MM.1S (cell line): Measurements from ENCODE around the gene COQ8B.

ENCODE experiments used
- DNase-seq: peaks from one replicate; pipeline ENCODE4 v3.0.0-alpha.2; 2015
- H2AFZ ChIP-seq: fragments of 300-600 bp; sonication (generic); 2 replicates; pipeline ENCODE4 v1.6.0; 2016; ENCODE audit warnings: antibody characterized with exemption, low read length
- H3F3A ChIP-seq: fragments of 300-600 bp; sonication (generic); 2 replicates; pipeline ENCODE4 v1.6.1; 2016; ENCODE audit warnings: mild to moderate bottlenecking, antibody characterized with exemption, low read length, moderate library complexity, mixed read lengths; ENCODE audit not compliant: insufficient read depth
- H3K27ac ChIP-seq: fragments of 300-600 bp; sonication (generic); 2 replicates; pipeline ENCODE4 v1.5.1; 2016; ENCODE audit warnings: mild to moderate bottlenecking, low read length
- H3K27me3 ChIP-seq: fragments of 300-600 bp; sonication (generic); replicated peaks from 2 replicates; pipeline ENCODE4 v1.6.0; 2016; ENCODE audit warnings: low read length; ENCODE audit not compliant: insufficient read depth
- H3K36me3 ChIP-seq: fragments of 300-600 bp; sonication (generic); replicated peaks from 2 replicates; pipeline ENCODE4 v1.6.1; 2016; ENCODE audit warnings: mild to moderate bottlenecking, low read length, mixed read lengths; ENCODE audit not compliant: insufficient read depth
- H3K4me1 ChIP-seq: fragments of 300-600 bp; sonication (generic); 2 replicates; pipeline ENCODE4 v1.6.1; 2016; ENCODE audit warnings: low read length, mixed read lengths
- H3K4me2 ChIP-seq: fragments of 300-600 bp; sonication (generic); 2 replicates; pipeline ENCODE4 v1.6.0; 2016; ENCODE audit warnings: low read depth, low read length
- H3K4me3 ChIP-seq: fragments of 300-600 bp; sonication (generic); 2 replicates; pipeline ENCODE4 v1.5.1; 2016; ENCODE audit warnings: low read length, mixed read lengths
- H3K79me2 ChIP-seq: fragments of 300-600 bp; sonication (generic); 2 replicates; pipeline ENCODE4 v1.6.1; 2016; ENCODE audit warnings: mixed run types, low read length, mixed read lengths
- H3K9ac ChIP-seq: fragments of 300-600 bp; sonication (generic); 2 replicates; pipeline ENCODE4 v1.6.1; 2016; ENCODE audit warnings: low read length, mixed read lengths
- H3K9me2 ChIP-seq: fragments of 300-600 bp; sonication (generic); replicated peaks from 2 replicates; pipeline ENCODE4 v1.6.1; 2016; ENCODE audit warnings: mild to moderate bottlenecking, low read length, mixed read lengths; ENCODE audit not compliant: insufficient read depth
- H3K9me3 ChIP-seq: fragments of 300-600 bp; sonication (generic); replicated peaks from 2 replicates; pipeline ENCODE4 v1.6.1; 2016; ENCODE audit warnings: mild to moderate bottlenecking, low read length, mixed read lengths; ENCODE audit not compliant: insufficient read depth
- H4K20me1 ChIP-seq: fragments of 300-600 bp; sonication (generic); 2 replicates; pipeline ENCODE4 v1.6.1; 2016; ENCODE audit warnings: mild to moderate bottlenecking, low read length, moderate library complexity, mixed read lengths; ENCODE audit not compliant: insufficient read depth
- CTCF ChIP-seq: fragments of 300-600 bp; sonication (generic); IDR thresholded peaks from 2 replicates; pipeline ENCODE4 v1.5.1; 2016; ENCODE audit warnings: antibody characterized with exemption, low read length, mixed read lengths
- EZH2 ChIP-seq: fragments of 300-600 bp; sonication (generic); optimal IDR thresholded peaks from 2 replicates; pipeline ENCODE3; 2017; ENCODE audit warnings: low read depth, mild to moderate bottlenecking, antibody characterized with exemption, low read length, mixed read lengths
- EZH2phosphoT487 ChIP-seq: fragments of 300-600 bp; sonication (generic); IDR thresholded peaks from 2 replicates; pipeline ENCODE4 v1.6.1; 2018; ENCODE audit warnings: antibody characterized with exemption, low read length

COQ8B gene

GRCh38 chr19:40703029-40703755 lies 13.5 kb downstream of the COQ8B start:
- Histone ChIP-seq H3K36me3 (no peaks in the 10 kb centered on the region), H3K79me2 (no peaks in the 10 kb centered on the region), H4K20me1 (no peaks in the 10 kb centered on the region), H3K9ac (no peak overlapping the region), H3K4me3 (no peak overlapping the region), H3K9me2 (no peaks in the 10 kb centered on the region), H3K27me3 (no peaks in the 10 kb centered on the region), H3K4me2 (no peak overlapping the region), H3F3A (no peaks in the 10 kb centered on the region), H2AFZ (no peak overlapping the region), H3K4me1 (no peaks in the 10 kb centered on the region), H3K9me3 (no peaks in the 10 kb centered on the region), H3K27ac (no peak overlapping the region)
- DNase-seq, result no peak
- TF ChIP-seq CTCF (no peak), EZH2 (no peak), EZH2phosphoT487 (no peak)

DNA sequence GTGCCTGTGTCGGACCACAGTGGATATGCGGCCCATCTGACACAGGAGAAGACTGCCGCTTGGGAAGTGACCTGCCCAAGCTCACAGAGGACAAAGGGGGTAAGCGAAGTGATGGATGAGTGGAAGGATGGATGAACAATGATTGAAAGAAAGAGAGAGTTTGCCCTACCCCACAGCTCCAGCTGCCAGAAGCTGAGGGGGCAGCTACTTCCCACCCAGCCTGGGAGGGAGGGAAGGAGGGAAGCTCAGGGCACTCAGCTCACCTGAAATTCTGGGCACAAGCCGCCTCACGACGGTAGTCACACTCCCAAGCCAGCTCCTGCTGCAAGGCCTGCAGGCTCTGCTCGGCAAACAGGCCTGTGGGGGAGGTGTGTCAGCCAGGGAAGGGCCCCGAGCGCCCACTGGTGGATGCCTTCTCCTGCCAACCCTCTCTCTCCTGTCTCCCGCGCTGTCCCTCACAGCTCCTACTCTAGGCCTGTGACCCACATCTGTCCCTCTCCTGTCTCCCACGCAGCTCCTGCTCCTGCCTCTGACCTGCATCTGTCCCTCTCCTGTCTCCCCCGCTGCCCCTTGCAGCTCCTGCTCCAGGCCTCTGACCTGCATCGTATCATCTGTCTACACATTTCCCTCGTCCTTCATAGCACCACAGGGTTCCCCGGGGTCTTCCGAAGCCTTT lies 14.2 kb downstream of the COQ8B start:
- H3F3A ChIP-seq, result no peaks in the 10 kb centered on the region
- H3K9ac ChIP-seq, result no peak overlapping the region
- no peaks in the 10 kb centered on the region for H3K4me1 ChIP-seq
- no peak overlapping the region for H3K4me2 ChIP-seq
- H4K20me1 ChIP-seq, result no peaks in the 10 kb centered on the region
- no peak overlapping the region for H2AFZ ChIP-seq
- H3K27me3 ChIP-seq, result no peaks in the 10 kb centered on the region
- no peak for DNase-seq
- no peaks in the 10 kb centered on the region for H3K36me3 ChIP-seq
- H3K9me2 ChIP-seq, result no peaks in the 10 kb centered on the region
- H3K27ac ChIP-seq, result no peak overlapping the region
- H3K79me2 ChIP-seq, result no peaks in the 10 kb centered on the region
- TF ChIP-seq CTCF, result no peak
- no peak for TF ChIP-seq EZH2
- H3K4me3 ChIP-seq, result no peak overlapping the region
- no peaks in the 10 kb centered on the region for H3K9me3 ChIP-seq

DNA sequence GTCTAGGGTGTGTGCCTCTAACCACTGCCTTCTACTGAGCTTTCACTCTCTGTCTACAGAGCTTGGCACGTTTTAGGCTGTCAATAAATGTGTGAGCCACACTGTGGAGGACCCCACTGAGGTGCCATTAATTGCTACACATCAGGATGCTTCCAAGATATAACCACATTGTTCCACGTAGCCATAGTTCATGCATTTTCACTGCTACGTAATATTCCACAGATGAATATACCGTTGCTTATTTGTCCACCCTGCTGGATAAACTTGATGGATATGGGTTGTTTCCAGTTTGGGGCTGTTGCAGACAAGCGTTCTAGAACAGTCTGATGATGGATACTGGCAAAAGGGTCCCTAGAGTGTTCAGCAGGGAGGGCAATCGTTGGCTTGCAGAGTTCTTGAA lies 14.9 kb downstream of the COQ8B start:
- no peak overlapping the region for H3K4me3 ChIP-seq
- H3K27ac ChIP-seq, result no peak overlapping the region
- H3K9ac ChIP-seq, result no peak overlapping the region
- no peaks in the 10 kb centered on the region for H3K9me2 ChIP-seq
- no peaks in the 10 kb centered on the region for H3F3A ChIP-seq
- no peaks in the 10 kb centered on the region for H3K79me2 ChIP-seq
- H2AFZ ChIP-seq, result no peak overlapping the region
- H3K27me3 ChIP-seq, result no peaks in the 10 kb centered on the region
- H3K4me2 ChIP-seq, result no peak overlapping the region
- H3K36me3 ChIP-seq, result no peaks in the 10 kb centered on the region
- H3K9me3 ChIP-seq, result no peaks in the 10 kb centered on the region
- no peak for TF ChIP-seq EZH2
- no peak for TF ChIP-seq EZH2phosphoT487
- no peak for TF ChIP-seq CTCF
- no peaks in the 10 kb centered on the region for H4K20me1 ChIP-seq
- H3K4me1 ChIP-seq, result no peaks in the 10 kb centered on the region
- no peak for DNase-seq
